Parathyroid adenoma (tissue), 2 donors: ENCODE data around the gene FAM20C.

Source experiments
- H2AFZ ChIP-seq: fragments of 300-600 bp; sonication (generic); one replicate; pipeline ENCODE4 v1.7.0; 2017; ENCODE audit warnings: antibody characterized with exemption, mild to moderate bottlenecking
- H3K27ac ChIP-seq: fragments of 300-600 bp; sonication (generic); one replicate; pipeline ENCODE4 v1.7.0; 2017
- H3K27me3 ChIP-seq: fragments of 300-600 bp; sonication (generic); one replicate; pipeline ENCODE4 v1.7.0; 2017; ENCODE audit warnings: low read length; ENCODE audit not compliant: control insufficient read depth, insufficient read depth
- H3K36me3 ChIP-seq: fragments of 300-600 bp; sonication (generic); one replicate; pipeline ENCODE4 v1.7.0; 2017; ENCODE audit warnings: low read length; ENCODE audit not compliant: control insufficient read depth, insufficient read depth
- H3K4me1 ChIP-seq: fragments of 300-600 bp; sonication (generic); one replicate; pipeline ENCODE4 v1.7.0; 2017; ENCODE audit warnings: control low read depth
- H3K4me2 ChIP-seq: fragments of 300-600 bp; sonication (generic); one replicate; pipeline ENCODE4 v1.7.0; 2017; ENCODE audit warnings: low read length
- H3K4me3 ChIP-seq: fragments of 300-600 bp; sonication (generic); one replicate; pipeline ENCODE4 v1.7.0; 2017; ENCODE audit warnings: low read depth, low read length
- H3K79me2 ChIP-seq: fragments of 300-600 bp; sonication (generic); one replicate; pipeline ENCODE4 v1.7.0; 2017; ENCODE audit warnings: control low read depth
- H3K9ac ChIP-seq: fragments of 300-600 bp; sonication (generic); one replicate; pipeline ENCODE4 v1.7.0; 2017; ENCODE audit warnings: mild to moderate bottlenecking
- H3K9me3 ChIP-seq: fragments of 300-600 bp; sonication (generic); one replicate; pipeline ENCODE4 v1.7.0; 2017; ENCODE audit warnings: low read length; ENCODE audit not compliant: control insufficient read depth
- CTCF ChIP-seq: fragments of 300-600 bp; sonication (generic); IDR thresholded peaks from one replicate; pipeline ENCODE4 v1.7.0; 2017; ENCODE audit warnings: antibody characterized with exemption, mild to moderate bottlenecking
- donor health status: primary hyperparathyroidism.

FAM20C gene

DNA sequence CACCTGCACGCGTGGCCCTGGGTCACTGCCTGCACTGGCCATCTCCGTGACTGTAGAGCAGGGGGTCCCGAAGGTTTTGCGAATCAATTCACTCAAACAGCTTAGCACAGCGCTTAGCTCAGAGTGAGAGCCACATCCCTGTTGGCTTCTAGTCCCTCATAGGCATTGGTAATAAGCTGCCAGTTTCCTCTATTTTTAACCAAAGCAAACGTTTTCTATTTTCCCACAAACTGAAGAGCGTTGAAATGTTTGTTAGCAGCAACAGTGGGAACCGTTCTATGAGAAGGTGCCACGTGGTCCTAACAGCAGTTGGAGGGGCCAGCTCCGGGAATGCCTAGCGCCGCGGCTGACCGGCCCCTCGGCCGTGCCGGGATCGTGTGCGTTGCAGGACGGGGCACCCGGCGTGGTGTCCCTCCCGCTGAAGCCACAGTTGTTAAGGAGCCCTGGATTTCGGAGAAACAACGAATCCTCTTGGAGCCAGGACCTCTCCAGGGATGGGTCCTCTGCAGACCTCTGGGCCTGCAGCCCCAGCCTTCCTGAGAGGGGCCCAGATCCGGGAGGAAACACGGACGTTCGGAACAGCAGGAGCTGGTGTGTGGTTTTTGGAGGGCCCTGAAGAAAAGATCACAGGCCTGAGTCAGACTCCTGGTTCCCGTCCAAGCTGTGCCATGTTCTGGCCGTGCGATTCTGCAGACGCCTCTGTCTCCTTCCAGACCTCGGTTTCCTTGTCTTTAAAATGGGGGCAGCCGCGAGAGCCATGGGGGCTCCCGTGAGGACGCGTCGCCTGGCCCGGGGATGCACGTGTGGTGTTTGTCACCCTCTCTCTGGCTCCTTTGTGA lies 40.3 kb downstream of the FAM20C start:
- H3K4me1 ChIP-seq: peaks cover 22% of the 10 kb centered on the region

GRCh38 chr7:233249-234035 lies 41.1 kb downstream of the FAM20C start:
- no peaks in the 10 kb centered on the region for H3K9me3 ChIP-seq
- no peaks in the 10 kb centered on the region for H3K27me3 ChIP-seq
- peaks cover 22% of the 10 kb centered on the region for H3K4me1 ChIP-seq
- H3K27ac ChIP-seq: no peak overlapping the region
- H3K36me3 ChIP-seq: no peaks in the 10 kb centered on the region
- no peaks in the 10 kb centered on the region for H3K79me2 ChIP-seq
- no peak overlapping the region for H3K4me3 ChIP-seq
- no peak overlapping the region for H2AFZ ChIP-seq
- no peak overlapping the region for H3K9ac ChIP-seq
- H3K4me2 ChIP-seq: no peak overlapping the region
- no peak for TF ChIP-seq CTCF

More for the DNA sequence above, 40.3 kb downstream of the FAM20C start:
- Histone ChIP-seq H3K36me3 (no peaks in the 10 kb centered on the region), H3K9ac (no peak overlapping the region), H3K27me3 (no peaks in the 10 kb centered on the region), H3K79me2 (no peaks in the 10 kb centered on the region), H3K4me3 (no peak overlapping the region), H3K27ac (no peak overlapping the region), H2AFZ (no peak overlapping the region), H3K9me3 (no peaks in the 10 kb centered on the region), H3K4me2 (no peak overlapping the region)
- TF ChIP-seq CTCF: no peak

GRCh38 chr7:234051-234707 lies 41.8 kb downstream of the FAM20C start:
- Histone ChIP-seq H2AFZ (no peak overlapping the region), H3K9ac (no peak overlapping the region), H3K4me1 (peaks cover 22% of the 10 kb centered on the region), H3K9me3 (no peaks in the 10 kb centered on the region), H3K4me2 (no peak overlapping the region), H3K79me2 (no peaks in the 10 kb centered on the region), H3K36me3 (no peaks in the 10 kb centered on the region), H3K27ac (no peak overlapping the region), H3K4me3 (no peak overlapping the region), H3K27me3 (no peaks in the 10 kb centered on the region)
- no peak for TF ChIP-seq CTCF

GRCh38 chr7:234708-235553 lies 42.6 kb downstream of the FAM20C start:
- H3K4me1 ChIP-seq: peaks cover 22% of the 10 kb centered on the region
- no peaks in the 10 kb centered on the region for H3K27me3 ChIP-seq
- H3K36me3 ChIP-seq: no peaks in the 10 kb centered on the region
- no peaks in the 10 kb centered on the region for H3K79me2 ChIP-seq
- H3K4me2 ChIP-seq: no peak overlapping the region
- peak overlapping the region; percentile 66 for H2AFZ ChIP-seq
- no peaks in the 10 kb centered on the region for H3K9me3 ChIP-seq
- peak overlapping the region; percentile 85 for H3K27ac ChIP-seq
- TF ChIP-seq CTCF: no peak
- no peak overlapping the region for H3K9ac ChIP-seq
- H3K4me3 ChIP-seq: no peak overlapping the region
